Esophagus muscularis mucosa (tissue), 4 donors: ENCODE results near the gene ZRANB3.

Source experiments
- EP300 ChIP-seq: sonication (generic); formaldehyde crosslinking; IDR thresholded peaks from one replicate; pipeline ENCODE4 v1.6.1; 2017; ENCODE audit warnings: antibody characterized with exemption
- POLR2A ChIP-seq: fragments of 450-650 bp; IDR thresholded peaks from one replicate; pipeline ENCODE4 v1.6.1; 2017; ENCODE audit warnings: antibody characterized with exemption, moderate library complexity, mild to moderate bottlenecking, low read depth
- POLR2AphosphoS5 ChIP-seq, 2 donors: sonication (generic); formaldehyde crosslinking; IDR thresholded peaks; one replicate each; pipeline ENCODE4 v1.6.1; 2017; ENCODE audit warnings: antibody characterized with exemption in 2 of 2
- TF ChIP-seq, protein P1 (sequence below), 3 experiments: fragments of 200-600 bp in 2 of 3; fragments of 450-650 bp in 1 of 3; sonication (generic) in 2 of 3; IDR thresholded peaks; one replicate each; pipeline ENCODE4 v1.5.1; 2017 to 2019; ENCODE audit warnings: antibody characterized with exemption in 3 of 3, mild to moderate bottlenecking in 2 of 3, moderate library complexity in 1 of 3

DNA sequence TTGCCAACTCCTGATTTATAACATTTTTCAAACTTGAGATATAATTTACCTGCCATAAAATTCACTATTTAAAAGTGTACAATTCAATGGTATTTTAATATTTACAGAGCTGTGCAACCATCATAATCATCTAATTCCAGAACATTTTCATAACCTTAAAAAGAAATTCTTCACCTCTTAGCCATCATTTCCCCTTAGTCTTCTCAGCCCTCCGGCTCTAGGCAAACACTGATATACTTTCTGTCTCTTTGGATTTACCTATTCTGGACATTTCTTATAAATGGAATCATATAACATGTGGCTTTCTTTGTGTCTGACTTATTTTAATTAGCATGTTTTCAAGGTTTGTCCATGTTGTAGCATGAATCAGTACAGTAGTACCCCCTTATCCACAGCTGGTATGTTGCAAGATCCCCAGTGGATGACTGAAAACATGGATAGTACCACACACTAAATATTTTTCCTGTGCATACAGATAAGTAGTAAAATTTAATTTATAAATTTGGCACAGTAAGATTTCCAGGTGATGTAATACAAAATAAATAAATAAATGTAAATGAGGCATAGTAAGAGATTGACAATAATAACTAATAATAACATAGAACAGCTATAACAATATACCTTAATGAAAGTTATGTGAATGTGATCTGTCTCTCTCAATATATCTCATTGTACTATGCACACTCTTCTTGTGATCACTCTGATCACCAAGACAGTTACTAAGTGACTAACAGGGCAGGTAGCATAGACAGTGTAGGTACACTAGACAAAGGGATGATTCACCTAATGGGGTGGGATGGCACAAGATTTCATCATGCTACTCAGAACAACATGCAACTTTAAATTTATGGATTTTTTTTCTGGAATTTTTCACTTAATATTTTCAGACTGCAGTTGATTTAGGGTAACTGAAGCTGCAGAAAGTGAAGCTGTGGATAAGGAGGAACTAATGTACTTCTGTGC lies 405.8 kb downstream of the ZRANB3 start:
- TF ChIP-seq, protein P1, sequence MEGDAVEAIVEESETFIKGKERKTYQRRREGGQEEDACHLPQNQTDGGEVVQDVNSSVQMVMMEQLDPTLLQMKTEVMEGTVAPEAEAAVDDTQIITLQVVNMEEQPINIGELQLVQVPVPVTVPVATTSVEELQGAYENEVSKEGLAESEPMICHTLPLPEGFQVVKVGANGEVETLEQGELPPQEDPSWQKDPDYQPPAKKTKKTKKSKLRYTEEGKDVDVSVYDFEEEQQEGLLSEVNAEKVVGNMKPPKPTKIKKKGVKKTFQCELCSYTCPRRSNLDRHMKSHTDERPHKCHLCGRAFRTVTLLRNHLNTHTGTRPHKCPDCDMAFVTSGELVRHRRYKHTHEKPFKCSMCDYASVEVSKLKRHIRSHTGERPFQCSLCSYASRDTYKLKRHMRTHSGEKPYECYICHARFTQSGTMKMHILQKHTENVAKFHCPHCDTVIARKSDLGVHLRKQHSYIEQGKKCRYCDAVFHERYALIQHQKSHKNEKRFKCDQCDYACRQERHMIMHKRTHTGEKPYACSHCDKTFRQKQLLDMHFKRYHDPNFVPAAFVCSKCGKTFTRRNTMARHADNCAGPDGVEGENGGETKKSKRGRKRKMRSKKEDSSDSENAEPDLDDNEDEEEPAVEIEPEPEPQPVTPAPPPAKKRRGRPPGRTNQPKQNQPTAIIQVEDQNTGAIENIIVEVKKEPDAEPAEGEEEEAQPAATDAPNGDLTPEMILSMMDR (IDR thresholded peaks at IDR 0.05) = no peak
- no peak for TF ChIP-seq POLR2A
- no peak for TF ChIP-seq POLR2AphosphoS5 (IDR thresholded peaks at IDR 0.05)
- TF ChIP-seq EP300 = no peak
